SK-N-MC (cell line): ENCODE data around the gene LPAR5.

Source experiments
- EZH2 ChIP-seq: fragments of 200-600 bp; sonication (generic); IDR thresholded peaks from one replicate; pipeline ENCODE4 v1.6.1; 2017; ENCODE audit warnings: antibody characterized with exemption
- POLR2AphosphoS5 ChIP-seq: IDR thresholded peaks from 2 replicates; pipeline ENCODE4 v1.6.1; 2012; ENCODE audit warnings: mild to moderate bottlenecking, low read depth, low read length, borderline replicate concordance

GRCh38 chr12:6612247-6612646 lies 23.5 kb downstream of the LPAR5 start:
- TF ChIP-seq EZH2 (no peak), POLR2AphosphoS5 (no peak)
